ENCODE results near the gene PDE4D. TPM values are rescaled to one million over a fixed set of nuclear protein-coding genes. Genes with fewer than 3 reads are reported as not detected.

PDE4D gene
- total and polyA plus RNA-seq, 2 of the 4 experiments (the other 2 are of a cell fraction), result 1.4 to 7.9 TPM

GRCh38 chr5:59484618-59485017 lies 408.9 kb downstream of the PDE4D start:
- H3K9ac ChIP-seq (ENCODE audit: low read depth, low read length), result no peak overlapping the region
- intact Hi-C loops (cut with micrococcal nuclease), result no loop called here
- no peak overlapping the region for H3K14ac ChIP-seq (replicated peaks; ENCODE audit: low read depth, low read length)
- no peak overlapping the region for H3K56ac ChIP-seq (ENCODE audit: extremely low read depth, insufficient read depth, low read length)
- no peak overlapping the region for H3K27ac ChIP-seq (ENCODE audit: insufficient read depth, low read length)
- in situ Hi-C loops (cut with MboI; ENCODE audit: low sequenced_read_pairs), result no loop called here
- H2BK20ac ChIP-seq (ENCODE audit: low read depth, low read length), result no peak overlapping the region
- no CpG with 5 or more reads among the region's 2 CpGs for WGBS, 2 experiments (ENCODE audit: extremely low coverage in 2 of 2, insufficient read length in 1 of 2)
- no peak overlapping the region for H3K4ac ChIP-seq (ENCODE audit: low read depth, low read length)
- no peak overlapping the region for H2AFZ ChIP-seq (replicated peaks; ENCODE audit: low read length, poor library complexity)
- no peaks in the 10 kb centered on the region for H3K79me1 ChIP-seq (ENCODE audit: low read depth in 1 of 2, low read length in 2 of 2)
- no peak overlapping the region for H4K5ac ChIP-seq (ENCODE audit: low read depth, low read length)
- no peaks in the 10 kb centered on the region; the same call in 1 of the 2 replicates for H3K27me3 ChIP-seq (ENCODE audit: control insufficient read depth, insufficient read depth, low read length)
- no peak overlapping the region for H4K8ac ChIP-seq (ENCODE audit: low read depth in 2 of 2, low read length in 2 of 2)
- ChIA-PET CTCF (no interaction called here), POLR2A (ENCODE audit: unreplicated experiment) (no interaction called here)
- H4K91ac ChIP-seq (ENCODE audit: insufficient read depth, low read depth, low read length), result no peak overlapping the region
- H2BK15ac ChIP-seq (ENCODE audit: low read depth, low read length), result no peak overlapping the region
- H2AK5ac ChIP-seq (ENCODE audit: low read depth, low read length), result no peak overlapping the region
- no peaks in the 10 kb centered on the region for H4K20me1 ChIP-seq (ENCODE audit: insufficient read depth, low read length)
- ATAC-seq (ENCODE audit: low read depth), result no peak
- no peak overlapping the region for H2AK9ac ChIP-seq (replicated peaks; ENCODE audit: low read depth, low read length, poor library complexity)
- H3K9me1 ChIP-seq (ENCODE audit: insufficient read depth, low read length), result no peaks in the 10 kb centered on the region; the same call in 1 of the 2 replicates
- no peak overlapping the region for H3K4me3 ChIP-seq (ENCODE audit: insufficient read depth, low read depth, low read length)
- dilution Hi-C loops (cut with HindIII; ENCODE audit: low sequenced_read_pairs, unreplicated experiment), result no loop called here
- DNase-seq, result no peak
- H3K9me3 ChIP-seq (ENCODE audit: control insufficient read depth, insufficient read depth, low read length), result no peaks in the 10 kb centered on the region
- TF ChIP-seq CTCF (conservative IDR thresholded peaks at IDR 0.05; ENCODE audit: low read depth, low read length) (no peak), SMC3 (IDR thresholded peaks at IDR 0.05; ENCODE audit: low read depth, low read length) (no peak), NFE2L2 (IDR thresholded peaks at IDR 0.05; ENCODE audit: low read depth, low read length) (no peak), CHD1 (IDR thresholded peaks at IDR 0.05; ENCODE audit: low read depth, low read length) (no peak), RCOR1 (IDR thresholded peaks at IDR 0.05; ENCODE audit: insufficient replicate concordance, low read length) (no peak), MAFK (IDR thresholded peaks at IDR 0.05; ENCODE audit: low read depth, low read length) (no peak), RFX5 (IDR thresholded peaks at IDR 0.05; ENCODE audit: low read depth, low read length) (no peak)
- TF ChIP-seq, protein P1, sequence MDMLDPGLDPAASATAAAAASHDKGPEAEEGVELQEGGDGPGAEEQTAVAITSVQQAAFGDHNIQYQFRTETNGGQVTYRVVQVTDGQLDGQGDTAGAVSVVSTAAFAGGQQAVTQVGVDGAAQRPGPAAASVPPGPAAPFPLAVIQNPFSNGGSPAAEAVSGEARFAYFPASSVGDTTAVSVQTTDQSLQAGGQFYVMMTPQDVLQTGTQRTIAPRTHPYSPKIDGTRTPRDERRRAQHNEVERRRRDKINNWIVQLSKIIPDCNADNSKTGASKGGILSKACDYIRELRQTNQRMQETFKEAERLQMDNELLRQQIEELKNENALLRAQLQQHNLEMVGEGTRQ (IDR thresholded peaks at IDR 0.05; ENCODE audit: low read depth, low read length), result no peak
- H3K4me2 ChIP-seq (ENCODE audit: low read depth, low read length), result no peak overlapping the region
- no peak overlapping the region for H2BK120ac ChIP-seq (ENCODE audit: low read depth, low read length)
- H3K36me3 ChIP-seq (ENCODE audit: control insufficient read depth, insufficient read depth, low read length), result no peaks in the 10 kb centered on the region
- no peak overlapping the region for H3K23ac ChIP-seq (ENCODE audit: low read depth, low read length)
- no TSS peak for BruUV-seq (replicated peaks)
- no peak overlapping the region for H2BK5ac ChIP-seq (ENCODE audit: low read depth, low read length, poor library complexity, severe bottlenecking)
- no peak overlapping the region for H3K18ac ChIP-seq (ENCODE audit: low read depth, low read length)
- H3K4me1 ChIP-seq (ENCODE audit: control insufficient read depth, insufficient read depth, low read length), result no peaks in the 10 kb centered on the region

Data from IMR-90 (cell line).